Vagina (tissue), 2 donors: ENCODE data around the gene ARHGEF16. TPM values are rescaled to one million over a fixed set of nuclear protein-coding genes. Genes with fewer than 3 reads are reported as not detected.

ENCODE experiments used
- DNase-seq, 2 donors: peaks; one replicate each; pipeline ENCODE4 v3.0.0-alpha.2; 2017; ENCODE audit errors: extremely low spot score in 2 of 2
- H3K27ac ChIP-seq: fragments of 200-600 bp; sonication (generic); one replicate; pipeline ENCODE4 v1.5.1; 2019
- H3K27me3 ChIP-seq: fragments of 200-600 bp; sonication (generic); one replicate; pipeline ENCODE4 v1.5.1; 2019
- H3K36me3 ChIP-seq, 2 donors: fragments of 200-600 bp; sonication (generic); one replicate each; pipeline ENCODE4 v1.5.1; 2017 to 2019
- H3K4me1 ChIP-seq: fragments of 200-600 bp; sonication (generic); one replicate; pipeline ENCODE4 v1.5.1; 2019
- H3K4me3 ChIP-seq, 2 donors: fragments of 200-600 bp; sonication (generic); 1 replicate in 1 of 2; 2 replicates in 1 of 2; pipeline ENCODE4 v1.5.1; 2016 to 2019
- H3K9me3 ChIP-seq: fragments of 200-600 bp; sonication (generic); one replicate; pipeline ENCODE4 v1.5.1; 2019
- POLR2A ChIP-seq, 2 donors: fragments of 450-650 bp; IDR thresholded peaks; one replicate each; pipeline ENCODE4 v1.6.1; 2017; ENCODE audit warnings: antibody characterized with exemption in 2 of 2, mild to moderate bottlenecking in 2 of 2, moderate library complexity in 2 of 2
- POLR2AphosphoS5 ChIP-seq, 2 donors: sonication (generic); formaldehyde crosslinking; IDR thresholded peaks; one replicate each; pipeline ENCODE4 v1.9.0; 2017; ENCODE audit warnings: antibody characterized with exemption in 2 of 2, mild to moderate bottlenecking in 2 of 2, low read depth in 1 of 2; ENCODE audit not compliant: insufficient read depth in 1 of 2
- intact Hi-C: fragments of 100-400 bp; cut with DNase I; formaldehyde crosslinking; loops from one replicate; pipeline ENCODE4 v1.15.1; 2023
- total RNA-seq: library from RNA; depleted of rRNA; stranded (reverse); fragments of >200 nt; gene quantifications from one replicate; pipeline ENCODE4 v1.2.3, GENCODE V29; 2016
- TF ChIP-seq, protein P1 (sequence below), 3 experiments: fragments of 450-650 bp in 2 of 3; fragments of 200-600 bp in 1 of 3; sonication (generic) in 1 of 3; IDR thresholded peaks; one replicate each; pipeline ENCODE4 v1.5.1; 2017 to 2019; ENCODE audit warnings: antibody characterized with exemption in 3 of 3, mild to moderate bottlenecking in 2 of 3, moderate library complexity in 2 of 3

ARHGEF16 gene
- total RNA-seq, 1 donor from 2014 or later, result 6.4 TPM

DNA sequence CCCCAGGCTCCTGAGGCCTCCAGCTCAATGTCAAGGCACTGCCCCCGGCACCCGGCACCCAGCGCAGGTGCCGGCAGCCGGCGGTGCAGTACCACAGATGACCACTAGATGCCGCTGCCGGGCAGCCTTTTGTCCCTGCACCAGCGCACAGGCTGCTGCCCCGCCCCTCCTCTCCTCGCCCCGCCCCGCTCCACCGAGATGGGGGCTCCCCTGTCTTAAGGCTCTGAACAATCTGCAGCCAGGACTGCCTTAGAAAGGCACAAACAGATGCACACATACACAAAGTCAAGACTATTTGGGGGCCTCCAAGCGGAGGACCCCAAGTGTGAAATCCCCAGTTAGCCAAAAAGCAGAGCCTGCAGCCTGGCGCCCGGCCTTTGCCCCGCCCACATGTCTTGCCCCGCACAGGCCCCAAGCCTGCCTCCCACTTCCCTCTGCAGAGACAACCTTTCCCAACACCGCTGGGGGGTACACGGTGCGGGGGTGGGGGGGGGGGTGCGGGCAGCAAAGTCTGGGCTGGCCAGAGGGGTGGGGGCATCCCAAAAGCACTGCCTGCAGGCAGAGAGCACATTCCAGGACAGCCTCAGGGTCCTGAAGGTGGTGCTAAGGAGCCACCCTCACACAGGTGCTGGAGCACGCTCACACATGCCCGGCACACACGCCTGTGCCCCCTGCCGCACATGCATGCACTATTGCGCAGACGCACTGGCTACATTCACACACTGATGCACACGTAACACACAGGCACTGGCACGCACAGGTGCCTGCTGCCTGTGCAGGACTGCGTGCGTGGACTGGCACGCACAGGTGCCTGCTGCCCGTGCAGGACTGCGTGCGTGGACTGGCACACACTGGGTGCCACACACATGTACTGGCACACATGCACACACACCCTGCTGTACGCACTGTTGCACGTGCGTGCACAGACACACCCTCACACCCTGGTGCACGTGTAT lies 37.1 kb downstream of the ARHGEF16 start:
- intact Hi-C loops, result loop anchor here (2.0 kb wide), 1 partner anchor 125 kb away; no protein-coding TSS in a partner anchor
- Histone ChIP-seq H3K9me3 (no peaks in the 10 kb centered on the region), H3K4me3 (peak overlapping the region in 1 of 2 donors; percentile 23), H3K27me3 (no peaks in the 10 kb centered on the region), H3K4me1 (peaks cover 12% of the 10 kb centered on the region), H3K27ac (no peak overlapping the region), H3K36me3 (peaks cover 0 to 5% of the 10 kb centered on the region in 2 donors)
- TF ChIP-seq POLR2AphosphoS5 (IDR thresholded peaks at IDR 0.05; ENCODE audit: insufficient read depth in 1 of 2, low read depth in 1 of 2), result no peak
- TF ChIP-seq, protein P1, sequence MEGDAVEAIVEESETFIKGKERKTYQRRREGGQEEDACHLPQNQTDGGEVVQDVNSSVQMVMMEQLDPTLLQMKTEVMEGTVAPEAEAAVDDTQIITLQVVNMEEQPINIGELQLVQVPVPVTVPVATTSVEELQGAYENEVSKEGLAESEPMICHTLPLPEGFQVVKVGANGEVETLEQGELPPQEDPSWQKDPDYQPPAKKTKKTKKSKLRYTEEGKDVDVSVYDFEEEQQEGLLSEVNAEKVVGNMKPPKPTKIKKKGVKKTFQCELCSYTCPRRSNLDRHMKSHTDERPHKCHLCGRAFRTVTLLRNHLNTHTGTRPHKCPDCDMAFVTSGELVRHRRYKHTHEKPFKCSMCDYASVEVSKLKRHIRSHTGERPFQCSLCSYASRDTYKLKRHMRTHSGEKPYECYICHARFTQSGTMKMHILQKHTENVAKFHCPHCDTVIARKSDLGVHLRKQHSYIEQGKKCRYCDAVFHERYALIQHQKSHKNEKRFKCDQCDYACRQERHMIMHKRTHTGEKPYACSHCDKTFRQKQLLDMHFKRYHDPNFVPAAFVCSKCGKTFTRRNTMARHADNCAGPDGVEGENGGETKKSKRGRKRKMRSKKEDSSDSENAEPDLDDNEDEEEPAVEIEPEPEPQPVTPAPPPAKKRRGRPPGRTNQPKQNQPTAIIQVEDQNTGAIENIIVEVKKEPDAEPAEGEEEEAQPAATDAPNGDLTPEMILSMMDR (IDR thresholded peaks at IDR 0.05), result peak; percentile 96 to 99 (median 98)
- no peak for DNase-seq

DNA sequence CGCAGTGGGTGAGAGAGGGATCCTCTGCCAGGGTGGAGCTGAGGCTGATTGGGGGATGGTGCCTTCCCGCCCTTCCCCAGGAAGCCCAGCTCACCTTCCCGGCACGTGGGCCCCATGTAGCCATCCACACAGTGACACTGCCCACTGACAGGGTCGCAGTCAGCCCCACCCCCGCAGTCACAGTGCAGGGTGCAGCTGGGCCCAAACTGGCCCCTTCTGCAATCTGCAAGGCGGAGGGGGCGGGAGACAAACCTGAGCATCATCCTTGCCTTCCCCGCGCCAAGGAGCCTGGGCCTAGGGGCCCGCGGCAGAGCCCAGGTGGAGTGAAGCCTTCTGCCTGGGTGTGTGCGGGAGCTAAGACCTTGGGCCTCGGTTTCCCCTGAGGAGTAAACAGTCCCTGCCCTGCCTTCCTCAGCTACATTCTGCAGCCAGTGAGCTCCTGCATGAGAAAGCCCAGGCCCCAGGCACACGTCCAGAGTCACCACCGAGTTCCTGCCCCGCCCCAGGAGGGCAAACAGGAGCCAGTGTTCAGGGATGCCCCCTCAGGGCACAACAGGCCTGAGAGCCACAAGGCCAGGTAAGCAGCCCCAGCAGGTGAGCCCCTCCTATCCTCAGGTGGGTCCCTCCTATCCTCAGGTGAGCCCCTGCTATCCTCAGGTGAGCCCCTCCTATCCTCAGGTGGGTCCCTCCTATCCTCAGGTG lies 38.2 kb downstream of the ARHGEF16 start:
- DNase-seq, result no peak
- Histone ChIP-seq H3K4me1 (peaks cover 12% of the 10 kb centered on the region), H3K36me3 (peaks cover 0 to 5% of the 10 kb centered on the region in 2 donors), H3K27ac (no peak overlapping the region), H3K27me3 (no peaks in the 10 kb centered on the region), H3K4me3 (no peak overlapping the region), H3K9me3 (no peaks in the 10 kb centered on the region)
- TF ChIP-seq, protein P1 (IDR thresholded peaks at IDR 0.05), result no peak
- TF ChIP-seq POLR2AphosphoS5 (IDR thresholded peaks at IDR 0.05; ENCODE audit: insufficient read depth in 1 of 2, low read depth in 1 of 2), result no peak
- TF ChIP-seq POLR2A (IDR thresholded peaks at IDR 0.05), result no peak
- intact Hi-C loops, result loop anchor here (2.0 kb wide), 1 partner anchor 124 kb away; no protein-coding TSS in a partner anchor

DNA sequence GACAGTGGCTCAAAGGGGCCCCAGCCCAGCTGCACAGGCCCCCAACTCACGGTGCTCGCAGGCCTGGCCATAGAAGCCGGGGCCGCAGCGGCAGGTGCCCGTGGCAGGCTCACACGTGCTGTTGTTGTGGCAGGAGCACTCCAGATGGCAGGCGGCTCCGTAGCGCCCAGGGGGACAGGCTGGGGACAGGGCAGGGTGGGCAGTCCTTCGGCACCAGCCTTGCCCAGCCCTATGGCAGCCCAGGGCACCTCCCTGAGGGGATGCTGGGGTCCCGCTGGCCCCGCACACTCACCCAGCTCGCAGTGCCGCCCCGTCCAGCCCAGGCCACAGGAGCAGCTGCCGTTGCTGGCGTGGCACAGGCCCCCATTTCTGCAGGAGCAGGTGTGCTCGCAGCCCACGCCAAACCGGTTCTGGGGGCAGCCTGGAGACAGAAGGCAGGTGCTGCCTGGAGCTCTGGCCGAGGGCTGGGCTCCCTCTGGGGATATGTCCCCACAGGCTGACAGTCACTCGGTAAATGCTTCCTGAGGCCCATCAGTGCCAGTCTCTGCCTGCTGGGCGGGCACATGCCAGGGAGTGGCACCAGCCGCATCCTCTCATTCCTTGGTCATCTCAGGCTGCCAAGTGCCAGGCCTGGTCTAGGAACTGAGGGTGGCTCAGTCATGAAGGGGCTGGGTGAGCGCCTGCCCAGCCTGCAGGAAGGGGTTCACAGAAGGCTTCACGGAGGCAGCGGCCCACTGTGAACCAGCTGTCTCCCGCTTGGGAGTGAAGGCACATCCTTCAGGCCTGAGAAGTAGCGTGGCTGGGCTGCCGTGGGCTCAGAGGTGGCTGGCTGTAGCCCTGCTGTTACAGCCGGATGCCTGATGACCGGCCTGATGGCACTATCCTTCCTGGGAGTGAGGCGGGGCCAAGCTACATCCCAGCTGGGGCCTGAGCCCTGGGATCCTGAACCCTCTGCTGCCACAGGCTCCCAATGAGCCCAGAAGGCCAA lies 40.1 kb downstream of the ARHGEF16 start:
- intact Hi-C loops, result no loop called here
- no peak overlapping the region for H3K4me3 ChIP-seq
- peaks cover 0 to 5% of the 10 kb centered on the region in 2 donors for H3K36me3 ChIP-seq

More for the DNA sequence above, 40.1 kb downstream of the ARHGEF16 start:
- peaks cover 12% of the 10 kb centered on the region for H3K4me1 ChIP-seq
- H3K27ac ChIP-seq, result no peak overlapping the region
- H3K9me3 ChIP-seq, result no peaks in the 10 kb centered on the region
- H3K27me3 ChIP-seq, result no peaks in the 10 kb centered on the region
- DNase-seq, result no peak
- TF ChIP-seq, protein P1 (IDR thresholded peaks at IDR 0.05), result no peak
- TF ChIP-seq POLR2A (IDR thresholded peaks at IDR 0.05) (no peak), POLR2AphosphoS5 (IDR thresholded peaks at IDR 0.05; ENCODE audit: insufficient read depth in 1 of 2, low read depth in 1 of 2) (no peak)
